GM10847 (cell line): ENCODE measurements around the gene CSTPP1.

Source experiments
- POLR2A ChIP-seq: IDR thresholded peaks from 2 replicates; pipeline ENCODE4 v1.6.1; 2011; ENCODE audit not compliant: insufficient read length; ENCODE audit errors: extremely low read depth

CSTPP1 gene

DNA sequence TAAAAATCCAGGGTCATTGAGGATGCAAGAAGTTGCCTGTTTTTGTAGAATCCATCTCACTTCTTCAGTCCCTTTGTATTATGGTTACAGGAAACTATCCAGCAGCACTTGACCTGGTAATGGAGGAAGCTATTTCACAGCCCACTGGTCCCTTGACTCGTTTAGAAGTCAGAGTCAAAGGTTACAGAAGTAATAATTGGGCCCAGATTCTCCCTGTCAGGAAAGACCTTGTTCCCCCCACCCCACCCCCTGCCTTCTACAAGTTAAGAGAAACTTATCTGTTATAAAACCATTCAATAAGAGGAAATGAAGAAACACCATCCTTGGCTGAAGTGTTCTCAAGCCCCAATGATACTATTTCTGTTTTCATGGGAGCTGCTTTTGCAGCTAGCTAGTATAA is 65.8 kb downstream of the CSTPP1 start:
- no peak for TF ChIP-seq POLR2A

- no peak for TF ChIP-seq POLR2A
Measured at GRCh38 chr11:47003180-47003877, 66.8 kb downstream of the CSTPP1 start.

DNA sequence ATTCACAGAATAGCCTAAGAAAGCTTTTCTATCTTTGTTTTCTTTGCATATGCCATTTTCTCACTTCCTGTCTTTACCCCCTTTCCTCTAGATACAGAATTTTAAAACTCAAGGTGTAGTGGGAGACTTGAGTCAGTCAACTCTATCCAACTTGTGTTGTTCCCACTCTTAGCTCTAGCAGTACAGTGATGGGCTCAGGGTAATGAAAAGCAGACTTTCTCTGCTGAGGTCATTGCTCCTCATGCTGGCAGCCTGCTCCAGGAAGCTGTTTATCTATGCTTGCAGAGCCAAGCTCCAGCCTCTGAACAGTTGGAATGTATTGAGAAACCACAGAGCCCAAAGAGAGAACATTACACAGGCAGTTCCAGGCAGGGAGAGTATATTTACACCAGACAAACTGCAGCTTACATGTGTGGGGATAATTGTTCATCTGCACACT is 68.1 kb downstream of the CSTPP1 start:
- TF ChIP-seq POLR2A, result no peak

DNA sequence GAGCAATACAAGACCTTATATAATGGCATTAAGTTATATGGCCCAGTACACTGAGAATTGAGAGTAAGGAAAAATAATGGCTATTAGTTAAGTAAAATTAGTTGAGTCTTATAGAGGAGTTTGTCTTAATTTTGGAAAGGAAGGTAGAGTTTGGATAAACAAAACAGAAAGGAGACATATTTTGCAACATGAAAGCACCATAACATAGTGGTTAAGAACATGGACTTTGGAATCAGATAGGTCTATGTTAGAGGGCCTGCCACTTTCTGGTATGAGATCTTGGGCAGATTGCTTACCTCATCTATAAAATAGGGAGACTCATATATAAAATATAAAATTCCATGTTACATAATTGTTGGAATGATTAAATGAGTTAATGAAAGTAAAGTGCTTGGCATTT is 68.9 kb downstream of the CSTPP1 start:
- TF ChIP-seq POLR2A, result no peak

- TF ChIP-seq POLR2A, result no peak
Measured at GRCh38 chr11:47007579-47007978, 71.0 kb downstream of the CSTPP1 start.

GRCh38 chr11:47010179-47010578 is 73.6 kb downstream of the CSTPP1 start:
- TF ChIP-seq POLR2A, result no peak

GRCh38 chr11:47014097-47014496 is 77.5 kb downstream of the CSTPP1 start:
- no peak for TF ChIP-seq POLR2A

GRCh38 chr11:47018637-47019036 is 82.1 kb downstream of the CSTPP1 start:
- TF ChIP-seq POLR2A, result no peak

- no peak for TF ChIP-seq POLR2A
Measured at GRCh38 chr11:47020793-47021526, 84.4 kb downstream of the CSTPP1 start.

DNA sequence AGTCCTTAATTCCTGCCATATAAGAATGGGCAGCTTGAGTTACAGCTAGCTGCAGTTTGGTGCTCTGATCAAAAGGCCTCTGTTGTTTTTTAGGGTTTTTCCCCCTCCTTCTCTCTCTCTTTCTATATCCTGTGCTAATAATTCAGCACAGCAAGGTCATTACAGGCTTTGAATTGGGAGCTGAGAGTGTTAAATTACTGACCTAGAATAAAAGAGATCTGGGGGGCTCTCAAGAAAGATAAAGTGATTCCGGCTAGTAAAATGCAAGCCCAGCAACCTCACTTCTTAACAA is 84.9 kb downstream of the CSTPP1 start:
- no peak for TF ChIP-seq POLR2A

DNA sequence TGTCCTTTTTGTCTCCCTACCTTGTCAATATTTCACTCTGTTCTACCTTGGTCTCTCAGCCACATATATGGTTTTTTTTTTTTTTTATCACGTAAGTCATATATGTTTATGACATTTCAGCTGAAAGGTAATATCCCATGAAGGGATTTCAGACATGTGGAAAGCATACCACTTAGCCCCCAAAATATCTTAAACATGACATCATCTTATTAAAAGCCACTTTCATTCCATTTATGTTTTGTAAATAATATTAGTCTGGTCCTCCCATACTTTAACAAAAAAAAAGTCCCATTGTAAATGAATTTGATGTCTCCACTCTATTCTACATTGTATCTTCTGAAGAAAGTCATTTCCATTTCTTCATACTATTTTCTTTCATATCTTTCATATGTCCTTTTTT is 85.4 kb downstream of the CSTPP1 start:
- no peak for TF ChIP-seq POLR2A

GRCh38 chr11:47028195-47029093 is 91.9 kb downstream of the CSTPP1 start:
- TF ChIP-seq POLR2A, result no peak

DNA sequence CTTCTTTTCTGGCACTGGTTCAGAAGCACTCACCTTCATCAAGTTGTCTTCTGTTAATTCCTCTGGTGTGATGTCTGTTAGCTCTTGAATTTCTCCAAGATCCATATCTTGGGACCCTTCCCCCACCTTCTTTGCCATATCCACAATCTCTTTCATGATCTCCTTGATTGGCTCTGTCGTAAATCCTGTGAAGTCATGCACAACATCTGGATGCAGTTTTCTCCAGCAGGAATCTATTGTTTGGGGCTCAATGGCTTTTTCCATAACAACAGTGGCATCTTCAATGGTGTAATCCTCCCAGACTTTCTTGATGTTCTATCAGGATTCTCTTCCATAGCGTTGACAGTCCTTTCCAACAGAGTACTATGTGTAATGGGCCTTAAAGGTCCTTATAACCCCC is 96.9 kb downstream of the CSTPP1 start:
- no peak for TF ChIP-seq POLR2A

DNA sequence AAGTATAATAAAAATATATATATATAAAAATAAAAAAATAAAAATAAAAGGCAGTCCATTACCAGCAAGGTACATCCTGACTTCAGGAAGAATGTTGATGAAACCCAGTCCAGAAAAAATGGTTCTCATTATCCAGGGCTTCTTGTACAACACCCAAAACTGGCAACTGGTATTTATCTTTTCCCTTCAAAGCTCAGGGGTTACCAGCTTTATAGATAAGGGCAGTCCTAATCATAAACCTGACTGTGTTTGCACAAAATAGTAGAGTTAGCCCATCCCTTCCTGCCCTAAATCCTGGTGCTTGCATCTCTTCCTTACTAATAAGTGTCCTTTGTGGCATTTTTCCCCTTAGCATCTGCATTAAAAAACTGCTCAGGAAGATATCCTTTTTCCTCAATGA is 97.5 kb downstream of the CSTPP1 start:
- TF ChIP-seq POLR2A, result no peak

DNA sequence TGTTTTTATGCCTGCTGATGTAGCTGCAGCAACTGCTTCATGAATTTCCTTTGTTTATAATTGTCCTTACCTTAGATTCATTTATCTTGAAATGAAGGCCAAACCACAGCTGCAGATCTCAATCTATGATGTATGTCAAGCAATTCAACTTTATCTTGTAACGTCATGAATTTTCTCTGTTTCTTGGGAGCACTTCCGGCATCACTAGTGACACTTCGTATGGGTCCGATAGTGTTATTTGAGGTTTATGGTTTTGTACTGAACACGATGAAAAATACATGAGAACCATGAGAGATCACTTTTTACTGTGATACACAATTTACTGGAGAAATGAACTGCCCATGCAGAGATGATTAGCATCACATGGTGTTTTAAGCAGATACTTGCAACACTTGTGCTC is 98.5 kb downstream of the CSTPP1 start:
- TF ChIP-seq POLR2A, result no peak

DNA sequence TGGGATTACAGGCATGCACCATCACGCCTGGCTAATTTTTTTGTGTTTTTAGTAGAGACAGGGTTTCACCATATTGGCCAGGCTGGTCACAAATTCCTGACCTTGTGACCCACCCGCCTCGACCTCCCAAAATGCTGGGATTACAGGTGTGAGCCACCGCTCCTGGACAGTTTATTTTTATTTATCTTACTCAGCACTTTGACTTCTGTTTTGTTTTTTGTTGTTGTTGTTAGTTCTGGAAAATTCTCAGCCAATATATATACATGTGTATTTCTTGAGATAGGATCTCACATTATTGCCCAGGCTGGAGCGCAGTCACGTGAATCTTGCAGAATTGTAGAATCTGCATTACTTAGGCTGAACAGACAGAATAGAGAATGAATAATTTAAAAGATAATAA is 107.6 kb downstream of the CSTPP1 start:
- TF ChIP-seq POLR2A, result no peak
